Central memory CD8-positive, alpha-beta T cell (primary cell): Measurements from ENCODE around the gene NEURL1B.
A peak's percentile ranks its signal among the peaks of the same experiment; 100 is the strongest.

ENCODE experiments used
- ATAC-seq: fragments of 150-1000 bp; cut with Tn5 transposase; replicated peaks from 2 replicates; pipeline ENCODE4 v1.10.0; 2022; ENCODE audit warnings: mild to moderate bottlenecking, moderate FRiP score, moderate number of reproducible peaks; ENCODE audit not compliant: poor library complexity, severe bottlenecking; ENCODE audit errors: extremely low read depth
- DNase-seq, 2 donors: peaks; one replicate each; pipeline ENCODE4 v3.0.0; 2021; ENCODE audit warnings: low spot score in 2 of 2
- H3K27ac Mint-ChIP-seq: one replicate; pipeline ENCODE4 v1.8.0; 2022; ENCODE audit warnings: low read depth, mild to moderate bottlenecking, moderate library complexity, mixed read lengths
- H3K27me3 Mint-ChIP-seq: one replicate; pipeline ENCODE4 v1.8.0; 2022; ENCODE audit warnings: mixed read lengths
- H3K36me3 Mint-ChIP-seq: one replicate; pipeline ENCODE4 v1.8.0; 2022; ENCODE audit warnings: mild to moderate bottlenecking, moderate library complexity, mixed read lengths; ENCODE audit not compliant: insufficient read depth
- H3K4me1 Mint-ChIP-seq: one replicate; pipeline ENCODE4 v1.8.0; 2022; ENCODE audit warnings: mixed read lengths
- H3K4me3 Mint-ChIP-seq: one replicate; pipeline ENCODE4 v1.8.0; 2022; ENCODE audit warnings: mild to moderate bottlenecking, moderate library complexity, mixed read lengths
- H3K9me3 Mint-ChIP-seq: one replicate; pipeline ENCODE4 v1.8.0; 2022; ENCODE audit warnings: mixed read lengths

NEURL1B gene

GRCh38 chr5:172685091-172685490 is 44.0 kb downstream of the NEURL1B start:
- H3K4me3 Mint-ChIP-seq: no peak overlapping the region
- no peak overlapping the region for H3K27ac Mint-ChIP-seq
- peaks cover 8% of the 10 kb centered on the region for H3K27me3 Mint-ChIP-seq
- peaks cover 7% of the 10 kb centered on the region for H3K4me1 Mint-ChIP-seq
- DNase-seq: no peak
- H3K9me3 Mint-ChIP-seq: no peaks in the 10 kb centered on the region
- ATAC-seq: no peak
- peaks cover 7% of the 10 kb centered on the region for H3K36me3 Mint-ChIP-seq

- peaks cover 7% of the 10 kb centered on the region for H3K36me3 Mint-ChIP-seq
- H3K9me3 Mint-ChIP-seq: no peaks in the 10 kb centered on the region
- H3K4me1 Mint-ChIP-seq: peaks cover 7% of the 10 kb centered on the region
- H3K27ac Mint-ChIP-seq: no peak overlapping the region
- peaks cover 8% of the 10 kb centered on the region for H3K27me3 Mint-ChIP-seq
- no peak overlapping the region for H3K4me3 Mint-ChIP-seq
- DNase-seq (no peak), ATAC-seq (no peak)
Measured at GRCh38 chr5:172686111-172686510, 45.0 kb downstream of the NEURL1B start.

- H3K27me3 Mint-ChIP-seq: peaks cover 8% of the 10 kb centered on the region
- no peaks in the 10 kb centered on the region for H3K9me3 Mint-ChIP-seq
- ATAC-seq: no peak
- no peak overlapping the region for H3K4me3 Mint-ChIP-seq
- peaks cover 7% of the 10 kb centered on the region for H3K36me3 Mint-ChIP-seq
- peaks cover 7% of the 10 kb centered on the region for H3K4me1 Mint-ChIP-seq
- no peak overlapping the region for H3K27ac Mint-ChIP-seq
- DNase-seq: no peak
Measured at GRCh38 chr5:172686539-172687390, 45.7 kb downstream of the NEURL1B start.

- DNase-seq (no peak), ATAC-seq (no peak)
- no peaks in the 10 kb centered on the region for H3K9me3 Mint-ChIP-seq
- H3K27ac Mint-ChIP-seq: no peak overlapping the region
- H3K36me3 Mint-ChIP-seq: peaks cover 6% of the 10 kb centered on the region
- H3K4me3 Mint-ChIP-seq: no peak overlapping the region
- H3K4me1 Mint-ChIP-seq: peaks cover 2% of the 10 kb centered on the region
- H3K27me3 Mint-ChIP-seq: peaks cover 2% of the 10 kb centered on the region
Measured at GRCh38 chr5:172687940-172688339, 46.9 kb downstream of the NEURL1B start.

GRCh38 chr5:172688349-172689217 is 47.5 kb downstream of the NEURL1B start:
- ATAC-seq: no peak
- Mint-ChIP-seq H3K27ac (no peak overlapping the region), H3K4me3 (no peak overlapping the region), H3K36me3 (peaks cover 4% of the 10 kb centered on the region), H3K9me3 (no peaks in the 10 kb centered on the region), H3K27me3 (no peaks in the 10 kb centered on the region), H3K4me1 (no peaks in the 10 kb centered on the region)
- DNase-seq: no peak

- ATAC-seq (no peak), DNase-seq (no peak)
- H3K36me3 Mint-ChIP-seq: peaks cover 2% of the 10 kb centered on the region
- no peaks in the 10 kb centered on the region for H3K9me3 Mint-ChIP-seq
- H3K27me3 Mint-ChIP-seq: no peaks in the 10 kb centered on the region
- no peaks in the 10 kb centered on the region for H3K4me1 Mint-ChIP-seq
- H3K27ac Mint-ChIP-seq: no peak overlapping the region
- no peak overlapping the region for H3K4me3 Mint-ChIP-seq
Measured at GRCh38 chr5:172689218-172689572, 48.1 kb downstream of the NEURL1B start.

GRCh38 chr5:172689801-172690200 is 48.7 kb downstream of the NEURL1B start:
- Mint-ChIP-seq H3K4me3 (no peak overlapping the region), H3K4me1 (no peaks in the 10 kb centered on the region), H3K9me3 (no peaks in the 10 kb centered on the region), H3K27me3 (no peaks in the 10 kb centered on the region), H3K27ac (no peak overlapping the region), H3K36me3 (no peaks in the 10 kb centered on the region)
- DNase-seq: no peak
- ATAC-seq: no peak

- H3K4me1 Mint-ChIP-seq: no peaks in the 10 kb centered on the region
- H3K9me3 Mint-ChIP-seq: no peaks in the 10 kb centered on the region
- H3K36me3 Mint-ChIP-seq: no peaks in the 10 kb centered on the region
- no peak for DNase-seq
- no peaks in the 10 kb centered on the region for H3K27me3 Mint-ChIP-seq
- no peak for ATAC-seq
- H3K27ac Mint-ChIP-seq: no peak overlapping the region
- H3K4me3 Mint-ChIP-seq: no peak overlapping the region
Measured at GRCh38 chr5:172690258-172691075, 49.4 kb downstream of the NEURL1B start.

GRCh38 chr5:172691886-172692285 is 50.8 kb downstream of the NEURL1B start:
- Mint-ChIP-seq H3K36me3 (no peaks in the 10 kb centered on the region), H3K4me3 (no peak overlapping the region), H3K9me3 (no peaks in the 10 kb centered on the region), H3K27me3 (no peaks in the 10 kb centered on the region), H3K4me1 (peaks cover 2% of the 10 kb centered on the region), H3K27ac (no peak overlapping the region)
- DNase-seq (no peak), ATAC-seq (no peak)

GRCh38 chr5:172692451-172692850 is 51.4 kb downstream of the NEURL1B start:
- H3K4me3 Mint-ChIP-seq: no peak overlapping the region
- peaks cover 8% of the 10 kb centered on the region for H3K4me1 Mint-ChIP-seq
- no peak for DNase-seq
- H3K27ac Mint-ChIP-seq: no peak overlapping the region
- H3K36me3 Mint-ChIP-seq: peaks cover 3% of the 10 kb centered on the region
- H3K9me3 Mint-ChIP-seq: no peaks in the 10 kb centered on the region
- no peaks in the 10 kb centered on the region for H3K27me3 Mint-ChIP-seq
- ATAC-seq: no peak

GRCh38 chr5:172692981-172693380 is 51.9 kb downstream of the NEURL1B start:
- Mint-ChIP-seq H3K4me1 (peaks cover 12% of the 10 kb centered on the region), H3K36me3 (peaks cover 3% of the 10 kb centered on the region), H3K27me3 (no peaks in the 10 kb centered on the region), H3K4me3 (no peak overlapping the region), H3K9me3 (no peaks in the 10 kb centered on the region), H3K27ac (no peak overlapping the region)
- ATAC-seq: no peak
- no peak for DNase-seq

GRCh38 chr5:172694061-172694460 is 53.0 kb downstream of the NEURL1B start:
- Mint-ChIP-seq H3K27me3 (no peaks in the 10 kb centered on the region), H3K4me3 (no peak overlapping the region), H3K36me3 (peaks cover 3% of the 10 kb centered on the region), H3K27ac (peak overlapping the region; percentile 38), H3K4me1 (peaks cover 12% of the 10 kb centered on the region), H3K9me3 (no peaks in the 10 kb centered on the region)
- ATAC-seq (no peak), DNase-seq (no peak)
